DND-41 (cell line): ENCODE data around the gene DSCAML1.

Experiments
- ATAC-seq: fragments of 200-7000 bp; cut with Tn5 transposase; 3 replicates; pipeline ENCODE4 v1.9.1; 2021; ENCODE audit warnings: low read depth; ENCODE audit not compliant: insufficient read depth
- DNase-seq: peaks from one replicate; pipeline ENCODE4 v3.0.0-alpha.2; 2020
- H2AFZ ChIP-seq: 2 replicates; pipeline ENCODE4 v1.6.0; 2012; ENCODE audit warnings: low read depth, low read length
- H3K27ac ChIP-seq: 2 replicates; pipeline ENCODE4 v1.5.1; 2012; ENCODE audit warnings: low read length, inconsistent platforms
- H3K27me3 ChIP-seq: fragments of 200-600 bp; sonication (generic); 2 replicates; pipeline ENCODE4 v1.6.0; 2012; ENCODE audit warnings: low read length, mild to moderate bottlenecking, inconsistent platforms; ENCODE audit not compliant: insufficient read depth, poor library complexity
- H3K36me3 ChIP-seq: 2 replicates; pipeline ENCODE4 v1.5.1; 2012; ENCODE audit warnings: low read length, inconsistent platforms; ENCODE audit not compliant: insufficient read depth
- H3K4me1 ChIP-seq: 2 replicates; pipeline ENCODE4 v1.5.1; 2012; ENCODE audit warnings: mild to moderate bottlenecking, low read length; ENCODE audit not compliant: insufficient read depth
- H3K4me2 ChIP-seq: 2 replicates; pipeline ENCODE4 v1.6.0; 2012; ENCODE audit warnings: mild to moderate bottlenecking, moderate library complexity, low read length, inconsistent platforms; ENCODE audit not compliant: insufficient read depth
- H3K4me3 ChIP-seq, 2 experiments: fragments of 200-600 bp in 1 of 2; shearing (Covaris generic) in 1 of 2; 2 replicates each; pipeline ENCODE4 v1.5.1; 2012 to 2016; ENCODE audit warnings: inconsistent platforms in 2 of 2, low read length in 2 of 2, mild to moderate bottlenecking in 2 of 2, low read depth in 1 of 2, moderate library complexity in 1 of 2
- H3K79me2 ChIP-seq: 2 replicates; pipeline ENCODE4 v1.6.0; 2012; ENCODE audit warnings: low read length, inconsistent platforms; ENCODE audit not compliant: insufficient read depth
- H3K9ac ChIP-seq: 2 replicates; pipeline ENCODE4 v1.6.0; 2012; ENCODE audit warnings: low read depth, mild to moderate bottlenecking, inconsistent platforms, low read length, moderate library complexity
- H3K9me3 ChIP-seq: 2 replicates; pipeline ENCODE4 v1.5.1; 2012; ENCODE audit warnings: low read length, moderate library complexity, mild to moderate bottlenecking, inconsistent platforms; ENCODE audit not compliant: insufficient read depth, severe bottlenecking
- H4K20me1 ChIP-seq: 2 replicates; pipeline ENCODE4 v1.6.0; 2012; ENCODE audit warnings: low read length; ENCODE audit not compliant: insufficient read depth
- EZH2 ChIP-seq: IDR thresholded peaks from 3 replicates; pipeline ENCODE4 v1.6.1; 2012; ENCODE audit warnings: borderline replicate concordance, low read depth, mild to moderate bottlenecking, moderate library complexity, low read length, inconsistent platforms; ENCODE audit not compliant: severe bottlenecking
- TF ChIP-seq, protein P1 (sequence below): IDR thresholded peaks from 2 replicates; pipeline ENCODE4 v1.5.1; 2012; ENCODE audit warnings: borderline replicate concordance, low read length, moderate library complexity, mild to moderate bottlenecking; ENCODE audit not compliant: poor library complexity, severe bottlenecking; ENCODE audit errors: extremely low read depth

The DSCAML1 gene

DNA sequence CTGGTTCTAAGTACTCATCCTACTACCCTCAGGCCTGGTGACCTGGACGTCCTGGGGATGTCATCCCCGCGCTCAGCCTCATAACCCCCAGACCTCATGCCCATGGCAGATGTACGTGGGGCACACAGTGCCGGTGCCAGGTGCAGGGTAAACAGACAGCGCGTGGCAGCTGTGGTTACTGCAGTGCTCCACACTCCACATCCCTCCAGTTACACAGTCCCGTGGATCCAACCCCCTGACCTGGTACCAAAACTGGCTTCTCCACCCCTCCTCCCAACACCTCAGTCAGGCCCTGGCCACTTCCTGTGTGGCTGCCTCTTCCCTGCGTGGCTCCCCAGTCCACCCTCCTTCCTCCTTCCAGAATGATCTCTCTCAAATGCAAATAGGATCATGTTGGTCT is 95.2 kb downstream of the DSCAML1 start:
- TF ChIP-seq, protein P1, sequence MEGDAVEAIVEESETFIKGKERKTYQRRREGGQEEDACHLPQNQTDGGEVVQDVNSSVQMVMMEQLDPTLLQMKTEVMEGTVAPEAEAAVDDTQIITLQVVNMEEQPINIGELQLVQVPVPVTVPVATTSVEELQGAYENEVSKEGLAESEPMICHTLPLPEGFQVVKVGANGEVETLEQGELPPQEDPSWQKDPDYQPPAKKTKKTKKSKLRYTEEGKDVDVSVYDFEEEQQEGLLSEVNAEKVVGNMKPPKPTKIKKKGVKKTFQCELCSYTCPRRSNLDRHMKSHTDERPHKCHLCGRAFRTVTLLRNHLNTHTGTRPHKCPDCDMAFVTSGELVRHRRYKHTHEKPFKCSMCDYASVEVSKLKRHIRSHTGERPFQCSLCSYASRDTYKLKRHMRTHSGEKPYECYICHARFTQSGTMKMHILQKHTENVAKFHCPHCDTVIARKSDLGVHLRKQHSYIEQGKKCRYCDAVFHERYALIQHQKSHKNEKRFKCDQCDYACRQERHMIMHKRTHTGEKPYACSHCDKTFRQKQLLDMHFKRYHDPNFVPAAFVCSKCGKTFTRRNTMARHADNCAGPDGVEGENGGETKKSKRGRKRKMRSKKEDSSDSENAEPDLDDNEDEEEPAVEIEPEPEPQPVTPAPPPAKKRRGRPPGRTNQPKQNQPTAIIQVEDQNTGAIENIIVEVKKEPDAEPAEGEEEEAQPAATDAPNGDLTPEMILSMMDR = no peak
- no peak for TF ChIP-seq EZH2
- no peaks in the 10 kb centered on the region for H3K36me3 ChIP-seq
- H3K27me3 ChIP-seq = no peaks in the 10 kb centered on the region
- peak overlapping the region; percentile 36 for H3K27ac ChIP-seq
- H3K4me1 ChIP-seq = peaks cover 17% of the 10 kb centered on the region
- peaks cover 14% of the 10 kb centered on the region for H4K20me1 ChIP-seq
- no peak overlapping the region for H2AFZ ChIP-seq
- peak; percentile 84 for ATAC-seq
- H3K9me3 ChIP-seq = no peaks in the 10 kb centered on the region
- DNase-seq = peak; percentile 54
- no peak overlapping the region for H3K4me2 ChIP-seq
- no peaks in the 10 kb centered on the region for H3K79me2 ChIP-seq
- no peak overlapping the region for H3K9ac ChIP-seq
- no peak overlapping the region for H3K4me3 ChIP-seq

- no peak overlapping the region for H3K4me2 ChIP-seq
- no peak overlapping the region for H2AFZ ChIP-seq
- no peak overlapping the region for H3K9ac ChIP-seq
- ATAC-seq (no peak), DNase-seq (no peak)
- H4K20me1 ChIP-seq = peaks cover 16% of the 10 kb centered on the region
- H3K27ac ChIP-seq = no peak overlapping the region
- H3K36me3 ChIP-seq = no peaks in the 10 kb centered on the region
- no peaks in the 10 kb centered on the region for H3K79me2 ChIP-seq
- H3K9me3 ChIP-seq = no peaks in the 10 kb centered on the region
- no peaks in the 10 kb centered on the region for H3K27me3 ChIP-seq
- H3K4me1 ChIP-seq = peaks cover 17% of the 10 kb centered on the region
- no peak overlapping the region for H3K4me3 ChIP-seq
- TF ChIP-seq, protein P1 = no peak
- TF ChIP-seq EZH2 = no peak
Measured at GRCh38 chr11:117700551-117700950, 96.5 kb downstream of the DSCAML1 start.

- DNase-seq (no peak), ATAC-seq (no peak)
- H2AFZ ChIP-seq = no peak overlapping the region
- no peaks in the 10 kb centered on the region for H3K79me2 ChIP-seq
- no peak overlapping the region for H3K9ac ChIP-seq
- peaks cover 10% of the 10 kb centered on the region for H3K4me1 ChIP-seq
- no peaks in the 10 kb centered on the region for H3K36me3 ChIP-seq
- H3K4me2 ChIP-seq = no peak overlapping the region
- no peaks in the 10 kb centered on the region for H3K9me3 ChIP-seq
- TF ChIP-seq EZH2 = no peak
- TF ChIP-seq, protein P1 = no peak
- H3K27ac ChIP-seq = no peak overlapping the region
- no peaks in the 10 kb centered on the region for H3K27me3 ChIP-seq
- peaks cover 16% of the 10 kb centered on the region for H4K20me1 ChIP-seq
- H3K4me3 ChIP-seq = no peak overlapping the region
Measured at GRCh38 chr11:117697319-117697718, 99.7 kb downstream of the DSCAML1 start.

GRCh38 chr11:117696540-117696939 is 100.5 kb downstream of the DSCAML1 start:
- DNase-seq (no peak), ATAC-seq (no peak)
- no peak overlapping the region for H3K4me2 ChIP-seq
- no peak overlapping the region for H3K4me3 ChIP-seq
- peaks cover 11% of the 10 kb centered on the region for H4K20me1 ChIP-seq
- no peak for TF ChIP-seq EZH2
- TF ChIP-seq, protein P1 = no peak
- H3K9me3 ChIP-seq = no peaks in the 10 kb centered on the region
- H3K9ac ChIP-seq = no peak overlapping the region
- H3K4me1 ChIP-seq = peaks cover 2% of the 10 kb centered on the region
- H3K79me2 ChIP-seq = no peaks in the 10 kb centered on the region
- no peak overlapping the region for H2AFZ ChIP-seq
- no peak overlapping the region for H3K27ac ChIP-seq
- no peaks in the 10 kb centered on the region for H3K27me3 ChIP-seq
- H3K36me3 ChIP-seq = no peaks in the 10 kb centered on the region
